Measurements from ENCODE around the gene KIF26A.

KIF26A gene

GRCh38 chr14:104145826-104146601 is 7.6 kb downstream of the KIF26A start:
- peaks cover 17% of the 10 kb centered on the region for H3K4me1 ChIP-seq (ENCODE audit: control insufficient read depth, insufficient read depth, low read length)
- H3K36me3 ChIP-seq (ENCODE audit: control insufficient read depth, insufficient read depth, low read length): peaks cover 23% of the 10 kb centered on the region
- no peak overlapping the region for H3K4me3 ChIP-seq (ENCODE audit: low read depth, low read length)
- H3K9ac ChIP-seq (ENCODE audit: low read depth, low read length): peak overlapping the region; percentile 12
- H3K9me3 ChIP-seq (ENCODE audit: control insufficient read depth, insufficient read depth, low read length): no peaks in the 10 kb centered on the region
- H3K27me3 ChIP-seq (ENCODE audit: control insufficient read depth, insufficient read depth, low read length): no peaks in the 10 kb centered on the region

- H3K9ac ChIP-seq (ENCODE audit: low read depth, low read length): peak overlapping the region; percentile 24
These were observed 8.4 kb downstream of the KIF26A start for GRCh38 chr14:104146651-104147345.

GRCh38 chr14:104147346-104148125 is 9.1 kb downstream of the KIF26A start:
- Histone ChIP-seq H3K36me3 (ENCODE audit: control insufficient read depth, insufficient read depth, low read length) (peaks cover 21% of the 10 kb centered on the region), H3K4me1 (ENCODE audit: control insufficient read depth, insufficient read depth, low read length) (peaks cover 18% of the 10 kb centered on the region), H3K27me3 (ENCODE audit: control insufficient read depth, insufficient read depth, low read length) (no peaks in the 10 kb centered on the region), H3K4me3 (ENCODE audit: low read depth, low read length) (no peak overlapping the region), H3K9ac (ENCODE audit: low read depth, low read length) (peak overlapping the region; percentile 24), H3K9me3 (ENCODE audit: control insufficient read depth, insufficient read depth, low read length) (no peaks in the 10 kb centered on the region)

More at GRCh38 chr14:104146651-104147345, 8.4 kb downstream of the KIF26A start:
- peaks cover 20% of the 10 kb centered on the region for H3K36me3 ChIP-seq (ENCODE audit: control insufficient read depth, insufficient read depth, low read length)
- H3K9me3 ChIP-seq (ENCODE audit: control insufficient read depth, insufficient read depth, low read length): no peaks in the 10 kb centered on the region
- H3K4me1 ChIP-seq (ENCODE audit: control insufficient read depth, insufficient read depth, low read length): peaks cover 18% of the 10 kb centered on the region
- H3K27me3 ChIP-seq (ENCODE audit: control insufficient read depth, insufficient read depth, low read length): no peaks in the 10 kb centered on the region
- no peak overlapping the region for H3K4me3 ChIP-seq (ENCODE audit: low read depth, low read length)

GRCh38 chr14:104148433-104149277 is 10.3 kb downstream of the KIF26A start:
- no peak overlapping the region for H3K9ac ChIP-seq (ENCODE audit: low read depth, low read length)

GRCh38 chr14:104149278-104149595 is 10.8 kb downstream of the KIF26A start:
- H3K36me3 ChIP-seq (ENCODE audit: control insufficient read depth, insufficient read depth, low read length): peaks cover 24% of the 10 kb centered on the region
- H3K4me3 ChIP-seq (ENCODE audit: low read depth, low read length): no peak overlapping the region
- peak overlapping the region; percentile 54 for H3K9ac ChIP-seq (ENCODE audit: low read depth, low read length)

More at GRCh38 chr14:104148433-104149277, 10.3 kb downstream of the KIF26A start:
- no peak overlapping the region for H3K4me3 ChIP-seq (ENCODE audit: low read depth, low read length)
- no peaks in the 10 kb centered on the region for H3K9me3 ChIP-seq (ENCODE audit: control insufficient read depth, insufficient read depth, low read length)
- peaks cover 25% of the 10 kb centered on the region for H3K36me3 ChIP-seq (ENCODE audit: control insufficient read depth, insufficient read depth, low read length)
- no peaks in the 10 kb centered on the region for H3K27me3 ChIP-seq (ENCODE audit: control insufficient read depth, insufficient read depth, low read length)
- H3K4me1 ChIP-seq (ENCODE audit: control insufficient read depth, insufficient read depth, low read length): peaks cover 18% of the 10 kb centered on the region

GRCh38 chr14:104149617-104150135 is 11.3 kb downstream of the KIF26A start:
- H3K9me3 ChIP-seq (ENCODE audit: control insufficient read depth, insufficient read depth, low read length): no peaks in the 10 kb centered on the region
- peaks cover 18% of the 10 kb centered on the region for H3K4me1 ChIP-seq (ENCODE audit: control insufficient read depth, insufficient read depth, low read length)
- no peaks in the 10 kb centered on the region for H3K27me3 ChIP-seq (ENCODE audit: control insufficient read depth, insufficient read depth, low read length)
- peaks cover 26% of the 10 kb centered on the region for H3K36me3 ChIP-seq (ENCODE audit: control insufficient read depth, insufficient read depth, low read length)
- peak overlapping the region; percentile 54 for H3K9ac ChIP-seq (ENCODE audit: low read depth, low read length)
- H3K4me3 ChIP-seq (ENCODE audit: low read depth, low read length): peak overlapping the region; percentile 8

More at GRCh38 chr14:104149278-104149595, 10.8 kb downstream of the KIF26A start:
- Histone ChIP-seq H3K9me3 (ENCODE audit: control insufficient read depth, insufficient read depth, low read length) (no peaks in the 10 kb centered on the region), H3K27me3 (ENCODE audit: control insufficient read depth, insufficient read depth, low read length) (no peaks in the 10 kb centered on the region), H3K4me1 (ENCODE audit: control insufficient read depth, insufficient read depth, low read length) (peaks cover 18% of the 10 kb centered on the region)

- no peak overlapping the region for H3K4me3 ChIP-seq (ENCODE audit: low read depth, low read length)
These were observed 12.0 kb downstream of the KIF26A start for GRCh38 chr14:104150136-104151025.

GRCh38 chr14:104151026-104151381 is 12.6 kb downstream of the KIF26A start:
- Histone ChIP-seq H3K9me3 (ENCODE audit: control insufficient read depth, insufficient read depth, low read length) (no peaks in the 10 kb centered on the region), H3K4me3 (ENCODE audit: low read depth, low read length) (no peak overlapping the region), H3K27me3 (ENCODE audit: control insufficient read depth, insufficient read depth, low read length) (no peaks in the 10 kb centered on the region), H3K4me1 (ENCODE audit: control insufficient read depth, insufficient read depth, low read length) (peaks cover 18% of the 10 kb centered on the region), H3K36me3 (ENCODE audit: control insufficient read depth, insufficient read depth, low read length) (peaks cover 23% of the 10 kb centered on the region), H3K9ac (ENCODE audit: low read depth, low read length) (no peak overlapping the region)

More at GRCh38 chr14:104150136-104151025, 12.0 kb downstream of the KIF26A start:
- peak overlapping the region; percentile 54 for H3K9ac ChIP-seq (ENCODE audit: low read depth, low read length)
- H3K27me3 ChIP-seq (ENCODE audit: control insufficient read depth, insufficient read depth, low read length): no peaks in the 10 kb centered on the region
- peaks cover 23% of the 10 kb centered on the region for H3K36me3 ChIP-seq (ENCODE audit: control insufficient read depth, insufficient read depth, low read length)
- H3K4me1 ChIP-seq (ENCODE audit: control insufficient read depth, insufficient read depth, low read length): peaks cover 18% of the 10 kb centered on the region
- H3K9me3 ChIP-seq (ENCODE audit: control insufficient read depth, insufficient read depth, low read length): no peaks in the 10 kb centered on the region

GRCh38 chr14:104151566-104152245 is 13.3 kb downstream of the KIF26A start:
- H3K9me3 ChIP-seq (ENCODE audit: control insufficient read depth, insufficient read depth, low read length): no peaks in the 10 kb centered on the region
- no peak overlapping the region for H3K9ac ChIP-seq (ENCODE audit: low read depth, low read length)
- no peaks in the 10 kb centered on the region for H3K27me3 ChIP-seq (ENCODE audit: control insufficient read depth, insufficient read depth, low read length)
- peaks cover 23% of the 10 kb centered on the region for H3K36me3 ChIP-seq (ENCODE audit: control insufficient read depth, insufficient read depth, low read length)
- H3K4me1 ChIP-seq (ENCODE audit: control insufficient read depth, insufficient read depth, low read length): peaks cover 18% of the 10 kb centered on the region
- H3K4me3 ChIP-seq (ENCODE audit: low read depth, low read length): no peak overlapping the region

GRCh38 chr14:104152246-104152575 is 13.8 kb downstream of the KIF26A start:
- no peaks in the 10 kb centered on the region for H3K9me3 ChIP-seq (ENCODE audit: control insufficient read depth, insufficient read depth, low read length)
- H3K4me3 ChIP-seq (ENCODE audit: low read depth, low read length): no peak overlapping the region
- H3K4me1 ChIP-seq (ENCODE audit: control insufficient read depth, insufficient read depth, low read length): peaks cover 18% of the 10 kb centered on the region
- H3K9ac ChIP-seq (ENCODE audit: low read depth, low read length): no peak overlapping the region
- no peaks in the 10 kb centered on the region for H3K27me3 ChIP-seq (ENCODE audit: control insufficient read depth, insufficient read depth, low read length)
- H3K36me3 ChIP-seq (ENCODE audit: control insufficient read depth, insufficient read depth, low read length): peaks cover 24% of the 10 kb centered on the region
